CD4-positive, alpha-beta T cell (primary cell): ENCODE results near the gene RANBP10. TPM values are rescaled to one million over a fixed set of nuclear protein-coding genes. Genes with fewer than 3 reads are reported as not detected.

Experiments used
- ATAC-seq: fragments of 200-7000 bp; cut with Tn5 transposase; one replicate; pipeline ENCODE4 v1.10.0; 2022; ENCODE audit warnings: mild to moderate bottlenecking; ENCODE audit not compliant: poor library complexity
- CTCF ChIA-PET: fragments of 350-600 bp; sonication (Branson Sonifier 250); formaldehyde crosslinking; loops from one replicate; lab custom pipeline; 2021; ENCODE audit warnings: antibody characterized with exemption, inconsistent platforms; lab: Charles Lee
- POLR2A ChIA-PET: fragments of 350-600 bp; sonication (Branson Sonifier 250); formaldehyde crosslinking; loops from one replicate; lab custom pipeline; 2021; ENCODE audit warnings: antibody characterized with exemption, inconsistent platforms; lab: Charles Lee
- DNase-seq, 14 experiments: peaks; one replicate each; pipeline ENCODE4 v3.0.0-alpha.2; 2013 to 2020; ENCODE audit warnings: mixed read lengths in 2 of 14
- H3K27ac ChIP-seq, 2 donors: one replicate each; pipeline versions ENCODE4 v1.5.1 to v1.7.0; 2013; ENCODE audit warnings: low read length in 2 of 2, low read depth in 1 of 2, mild to moderate bottlenecking in 1 of 2
- H3K27me3 ChIP-seq, 2 experiments: 1 replicate in 1 of 2; 2 replicates in 1 of 2; pipeline versions ENCODE4 v1.6.1 to v1.7.0; 2013; ENCODE audit warnings: low read length in 2 of 2, control low read depth in 1 of 2, mild to moderate bottlenecking in 1 of 2, moderate library complexity in 1 of 2; ENCODE audit not compliant: insufficient read depth in 2 of 2, control insufficient read depth in 1 of 2
- H3K36me3 ChIP-seq: one replicate; pipeline ENCODE4 v1.6.1; 2013; ENCODE audit warnings: low read length, control low read depth; ENCODE audit not compliant: insufficient read depth
- H3K4me1 ChIP-seq: one replicate; pipeline ENCODE4 v1.6.1; 2013; ENCODE audit warnings: low read length, control low read depth; ENCODE audit not compliant: insufficient read depth
- H3K4me3 ChIP-seq: one replicate; pipeline ENCODE4 v1.5.1; 2013; ENCODE audit warnings: mild to moderate bottlenecking, low read length, moderate library complexity
- H3K9me3 ChIP-seq, 2 experiments: 1 replicate in 1 of 2; 2 replicates in 1 of 2; pipeline versions ENCODE4 v1.6.1 to v1.7.0; 2013; ENCODE audit warnings: low read length in 2 of 2, mild to moderate bottlenecking in 2 of 2, control low read depth in 1 of 2, moderate library complexity in 1 of 2; ENCODE audit not compliant: control insufficient read depth in 1 of 2, insufficient read depth in 1 of 2
- H3K27ac Mint-ChIP-seq: one replicate; pipeline ENCODE4 v1.8.0; 2020; ENCODE audit warnings: mixed read lengths
- H3K27me3 Mint-ChIP-seq: one replicate; pipeline ENCODE4 v1.8.0; 2021; ENCODE audit warnings: mixed read lengths
- H3K36me3 Mint-ChIP-seq: one replicate; pipeline ENCODE4 v1.8.0; 2021; ENCODE audit warnings: low read depth, mixed read lengths
- H3K4me1 Mint-ChIP-seq: one replicate; pipeline ENCODE4 v1.8.0; 2021; ENCODE audit warnings: low read depth, mixed read lengths
- H3K4me3 Mint-ChIP-seq: one replicate; pipeline ENCODE4 v1.8.0; 2020; ENCODE audit warnings: mild to moderate bottlenecking, mixed read lengths
- H3K9me3 Mint-ChIP-seq: one replicate; pipeline ENCODE4 v1.8.0; 2020; ENCODE audit warnings: mixed read lengths
- intact Hi-C, 2 experiments: fragments of 100-400 bp; cut with DNase I in 1 of 2; cut with micrococcal nuclease in 1 of 2; formaldehyde crosslinking; loops; one replicate each; pipeline versions ENCODE4 v1.15.1 to v1.9.0; 2023 to 2025; cut with DNase I, micrococcal nuclease
- total RNA-seq, 174 experiments: library from RNA in 2 of 174; stranded (reverse) in 2 of 174; gene quantifications; one replicate each; pipeline ENCODE4 v1.2.3 and lab custom pipeline; 2021 to 2026
- TF ChIP-seq, protein P1 (sequence below): fragments of 200-600 bp; IDR thresholded peaks from one replicate; pipeline ENCODE4 v1.8.0; 2022; ENCODE audit warnings: antibody characterized with exemption, mild to moderate bottlenecking

The RANBP10 gene
- total RNA-seq, 2 experiments from 2014 or later = 12.0 to 13.6 TPM

- CTCF ChIA-PET = interaction anchor here (0.9 to 4.9 kb wide), 3 partner anchors 27 to 194 kb away, joined by 3 to 41 read pairs (median 3); partner anchors contain the start of gene EDC4
- TF ChIP-seq, protein P1, sequence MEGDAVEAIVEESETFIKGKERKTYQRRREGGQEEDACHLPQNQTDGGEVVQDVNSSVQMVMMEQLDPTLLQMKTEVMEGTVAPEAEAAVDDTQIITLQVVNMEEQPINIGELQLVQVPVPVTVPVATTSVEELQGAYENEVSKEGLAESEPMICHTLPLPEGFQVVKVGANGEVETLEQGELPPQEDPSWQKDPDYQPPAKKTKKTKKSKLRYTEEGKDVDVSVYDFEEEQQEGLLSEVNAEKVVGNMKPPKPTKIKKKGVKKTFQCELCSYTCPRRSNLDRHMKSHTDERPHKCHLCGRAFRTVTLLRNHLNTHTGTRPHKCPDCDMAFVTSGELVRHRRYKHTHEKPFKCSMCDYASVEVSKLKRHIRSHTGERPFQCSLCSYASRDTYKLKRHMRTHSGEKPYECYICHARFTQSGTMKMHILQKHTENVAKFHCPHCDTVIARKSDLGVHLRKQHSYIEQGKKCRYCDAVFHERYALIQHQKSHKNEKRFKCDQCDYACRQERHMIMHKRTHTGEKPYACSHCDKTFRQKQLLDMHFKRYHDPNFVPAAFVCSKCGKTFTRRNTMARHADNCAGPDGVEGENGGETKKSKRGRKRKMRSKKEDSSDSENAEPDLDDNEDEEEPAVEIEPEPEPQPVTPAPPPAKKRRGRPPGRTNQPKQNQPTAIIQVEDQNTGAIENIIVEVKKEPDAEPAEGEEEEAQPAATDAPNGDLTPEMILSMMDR = no peak
- H3K4me1 ChIP-seq = peaks cover 67% of the 10 kb centered on the region
- no peaks in the 10 kb centered on the region for H3K27me3 Mint-ChIP-seq
- peak within 1 kb of the TSS; percentile 91 for H3K4me3 ChIP-seq
- intact Hi-C loops = loop anchor here (1.0 to 10.0 kb wide), 8 partner anchors 13 to 622 kb away; partner anchors contain the start of genes RANBP10 (in 2 of the 2), TSNAXIP1 (in 2 of the 2), C16orf86 (in 1 of the 2) and ENKD1 (in 1 of the 2)
- H3K36me3 Mint-ChIP-seq = peaks cover 30% of the 10 kb centered on the region
- H3K27ac Mint-ChIP-seq = peak within 1 kb of the TSS; percentile 95
- ATAC-seq (peak; percentile 62), DNase-seq (peak; percentile 88 to 97 (median 94))
- POLR2A ChIA-PET = interaction anchor here (0.6 to 3.0 kb wide), 14 partner anchors 13 to 368 kb away, joined by 3 to 26 read pairs (median 4); partner anchors contain the start of genes ACD, CTCF, EDC4 and NFATC3
- H3K27me3 ChIP-seq = no peaks in the 10 kb centered on the region
- H3K9me3 Mint-ChIP-seq = no peaks in the 10 kb centered on the region
- H3K4me1 Mint-ChIP-seq = peaks cover 53% of the 10 kb centered on the region
- no peaks in the 10 kb centered on the region for H3K9me3 ChIP-seq
- peak within 1 kb of the TSS; percentile 85 to 92 for H3K27ac ChIP-seq
- H3K4me3 Mint-ChIP-seq = peak within 1 kb of the TSS; percentile 91
- H3K36me3 ChIP-seq = peaks cover 12% of the 10 kb centered on the region
Observed at GRCh38 chr16:67846320-67847063, 40.1 kb upstream of the RANBP10 start, which contains the start of gene NUTF2. Gene NUTF2 (plus strand): TSS chr16:67846933. CDS start chr16:67865131, 18,198 bp downstream.

DNA sequence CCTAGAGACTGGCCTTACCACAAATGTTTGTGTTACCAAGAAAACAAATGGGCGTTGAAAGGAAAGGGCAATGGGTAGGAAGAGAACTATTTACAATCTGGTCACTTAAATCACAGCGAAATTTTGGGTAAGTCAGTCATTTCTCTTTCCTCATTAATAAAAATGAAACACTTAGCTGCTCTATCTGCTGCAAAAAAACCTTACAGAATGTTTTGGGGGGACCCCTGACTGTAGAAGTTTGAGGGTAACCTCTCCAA lies 39.6 kb upstream of the RANBP10 start:
- H3K36me3 Mint-ChIP-seq = peaks cover 30% of the 10 kb centered on the region
- H3K4me3 Mint-ChIP-seq = peak overlapping the region; percentile 86
- TF ChIP-seq, protein P1 = no peak
- CTCF ChIA-PET = interaction anchor here (0.9 to 4.9 kb wide), 3 partner anchors 27 to 195 kb away, joined by 3 to 41 read pairs (median 3); partner anchors contain the start of gene EDC4
- ATAC-seq (no peak), DNase-seq (no peak)
- H3K4me3 ChIP-seq = peak overlapping the region; percentile 91
- peaks cover 12% of the 10 kb centered on the region for H3K36me3 ChIP-seq
- no peaks in the 10 kb centered on the region for H3K9me3 ChIP-seq
- H3K27me3 Mint-ChIP-seq = no peaks in the 10 kb centered on the region
- POLR2A ChIA-PET = interaction anchor here (0.6 to 3.0 kb wide), 12 partner anchors 12 to 367 kb away, joined by 3 to 26 read pairs (median 4); partner anchors contain the start of genes ACD, EDC4, NFATC3 and PSMB10
- H3K4me1 Mint-ChIP-seq = peaks cover 55% of the 10 kb centered on the region
- intact Hi-C loops = loop anchor here (1.0 to 10.0 kb wide), 7 partner anchors 13 to 621 kb away; partner anchors contain the start of genes RANBP10 (in 2 of the 2), TSNAXIP1 (in 2 of the 2), C16orf86 (in 1 of the 2) and ENKD1 (in 1 of the 2)
- H3K27me3 ChIP-seq = no peaks in the 10 kb centered on the region
- peak overlapping the region; percentile 95 for H3K27ac Mint-ChIP-seq
- peaks cover 71% of the 10 kb centered on the region for H3K4me1 ChIP-seq
- peak overlapping the region; percentile 85 to 92 for H3K27ac ChIP-seq
- no peaks in the 10 kb centered on the region for H3K9me3 Mint-ChIP-seq

DNA sequence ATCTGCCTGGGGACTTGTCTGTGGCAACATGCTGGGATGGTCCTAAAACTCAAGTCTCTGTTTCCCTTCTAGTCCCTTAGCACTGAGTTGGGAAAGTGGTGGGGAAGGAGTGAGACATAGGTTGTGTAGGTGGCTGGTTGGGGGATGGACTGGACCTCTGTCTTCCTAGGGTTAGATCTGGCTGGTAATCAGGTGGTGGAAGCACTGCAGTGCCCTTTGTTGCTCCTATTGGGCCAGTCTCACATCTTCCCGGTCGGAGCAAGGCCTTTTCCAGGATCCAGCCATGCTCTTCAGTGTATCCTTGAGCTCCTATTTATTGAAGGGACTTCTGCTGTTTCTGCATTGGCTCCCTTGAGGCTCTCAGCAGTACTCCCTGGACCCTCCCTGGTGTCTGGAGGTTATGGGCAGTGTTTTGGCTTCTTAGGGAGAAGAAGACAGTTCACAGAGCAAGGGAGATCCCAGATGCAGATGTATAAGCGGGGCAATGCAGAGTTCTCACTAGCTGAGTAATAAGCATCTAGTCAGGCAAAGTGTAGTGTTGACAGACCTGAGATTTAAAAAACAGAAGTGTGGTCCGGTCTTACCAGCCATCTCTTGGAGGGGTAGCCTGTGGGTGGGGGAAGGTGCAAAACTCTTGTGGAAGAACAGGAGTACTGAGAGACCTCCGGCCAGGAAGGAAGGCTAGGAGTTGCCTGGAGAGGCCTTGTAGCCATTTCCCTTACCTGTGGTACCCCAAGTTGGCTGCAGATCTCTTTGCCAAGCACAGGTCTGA lies 39.1 kb upstream of the RANBP10 start:
- Mint-ChIP-seq H3K4me1 (peaks cover 55% of the 10 kb centered on the region), H3K27ac (peak overlapping the region; percentile 95), H3K4me3 (peak overlapping the region; percentile 86), H3K9me3 (no peaks in the 10 kb centered on the region), H3K36me3 (peaks cover 30% of the 10 kb centered on the region), H3K27me3 (no peaks in the 10 kb centered on the region)
- CTCF ChIA-PET = interaction anchor here (0.9 to 4.9 kb wide), 3 partner anchors 12 to 195 kb away, joined by 3 to 41 read pairs (median 4); no protein-coding TSS in a partner anchor
- TF ChIP-seq, protein P1 = no peak
- Histone ChIP-seq H3K4me3 (peak overlapping the region; percentile 91), H3K36me3 (peaks cover 12% of the 10 kb centered on the region), H3K27ac (peak overlapping the region; percentile 85 to 92), H3K27me3 (no peaks in the 10 kb centered on the region), H3K9me3 (no peaks in the 10 kb centered on the region), H3K4me1 (peaks cover 71% of the 10 kb centered on the region)
- DNase-seq = peak in 1 of 14 experiments; percentile 22
- no peak for ATAC-seq
- intact Hi-C loops = loop anchor here (1.0 to 10.0 kb wide), 7 partner anchors 12 to 621 kb away; partner anchors contain the start of genes RANBP10 (in 2 of the 2), TSNAXIP1 (in 2 of the 2), C16orf86 (in 1 of the 2) and ENKD1 (in 1 of the 2)
- POLR2A ChIA-PET = interaction anchor here (0.8 to 3.0 kb wide), 11 partner anchors 12 to 239 kb away, joined by 3 to 26 read pairs (median 7); partner anchors contain the start of genes ACD, EDC4, NFATC3 and PSMB10
